Stimulated activated CD8-positive, alpha-beta memory T cell treated with anti-CD3 and anti-CD28 coated beads, Interleukin-2, amount 100 ng/mL, for 48 hours (primary cell): ENCODE data around the gene TLCD1.

Experiments used
- DNase-seq, 2 donors: peaks; one replicate each; pipeline ENCODE4 v3.0.0-alpha.2; 2020; ENCODE audit warnings: low read depth in 2 of 2

TLCD1 gene, protein sequence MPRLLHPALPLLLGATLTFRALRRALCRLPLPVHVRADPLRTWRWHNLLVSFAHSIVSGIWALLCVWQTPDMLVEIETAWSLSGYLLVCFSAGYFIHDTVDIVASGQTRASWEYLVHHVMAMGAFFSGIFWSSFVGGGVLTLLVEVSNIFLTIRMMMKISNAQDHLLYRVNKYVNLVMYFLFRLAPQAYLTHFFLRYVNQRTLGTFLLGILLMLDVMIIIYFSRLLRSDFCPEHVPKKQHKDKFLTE

DNA sequence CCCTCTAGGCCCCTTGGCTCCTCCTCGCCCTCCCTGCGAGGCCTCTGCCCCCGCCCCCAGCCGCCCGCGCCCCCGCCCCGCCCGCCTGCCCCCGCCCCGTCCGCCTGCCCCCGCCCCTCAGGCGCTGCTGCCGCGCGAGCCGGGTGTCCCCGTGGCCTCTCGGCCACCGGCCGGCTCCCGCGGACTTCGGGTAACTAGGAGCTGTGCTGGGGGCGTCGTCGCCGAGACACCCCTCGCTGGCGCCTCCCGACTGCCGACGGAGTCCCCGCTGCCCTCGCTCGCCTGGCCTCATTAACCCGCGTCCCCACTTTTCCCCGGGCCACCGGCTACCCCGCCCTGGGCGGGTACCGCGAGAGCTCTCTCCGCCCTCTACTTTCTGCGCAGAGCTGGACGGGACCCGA is at the start of gene TLCD1:
Gene TLCD1 (minus strand): TSS at position 8 of the 401 bp plus-strand sequence. CDS start 136 bp downstream, outside the sequence.
- peak; percentile 69 to 70 for DNase-seq

DNA sequence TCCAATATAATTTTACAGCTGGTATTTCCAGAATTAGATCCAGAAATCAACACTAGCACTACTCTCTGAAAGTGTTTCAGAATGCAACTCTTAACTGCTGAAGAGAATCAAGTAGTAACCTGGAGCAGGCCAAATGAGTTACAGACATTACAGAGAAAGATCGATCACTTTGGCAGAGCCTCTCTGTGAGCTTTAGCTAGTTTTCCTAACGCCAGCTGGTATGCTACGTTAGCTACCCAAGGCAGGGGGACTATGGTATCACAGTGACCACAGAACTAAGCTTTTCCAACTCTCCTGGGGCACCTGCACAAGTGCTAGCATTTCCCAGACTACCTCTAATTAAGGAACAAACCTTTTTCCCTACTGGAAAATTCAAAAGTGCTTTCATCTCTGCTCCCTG is 48.2 kb upstream of the TLCD1 start:
- DNase-seq: no peak

DNA sequence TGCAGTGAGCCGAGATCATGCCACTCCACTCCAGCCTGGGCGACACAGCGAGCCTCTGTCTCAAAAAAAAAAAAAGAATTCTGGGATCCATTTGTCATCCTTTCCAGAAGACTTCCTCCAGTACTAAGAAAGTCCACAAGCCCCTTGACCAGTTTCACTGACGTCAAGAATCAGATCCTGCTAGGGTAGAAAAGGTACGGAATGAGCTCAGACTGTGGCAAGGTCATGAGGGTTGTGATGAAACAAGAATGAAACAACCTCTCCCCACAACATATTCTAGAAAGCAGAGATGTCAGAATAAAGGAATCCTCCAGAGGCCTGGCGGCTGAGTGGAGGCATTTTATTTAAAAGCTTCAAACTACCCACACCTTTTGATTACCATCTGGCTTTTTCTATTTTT is 47.7 kb upstream of the TLCD1 start:
- no peak for DNase-seq

DNA sequence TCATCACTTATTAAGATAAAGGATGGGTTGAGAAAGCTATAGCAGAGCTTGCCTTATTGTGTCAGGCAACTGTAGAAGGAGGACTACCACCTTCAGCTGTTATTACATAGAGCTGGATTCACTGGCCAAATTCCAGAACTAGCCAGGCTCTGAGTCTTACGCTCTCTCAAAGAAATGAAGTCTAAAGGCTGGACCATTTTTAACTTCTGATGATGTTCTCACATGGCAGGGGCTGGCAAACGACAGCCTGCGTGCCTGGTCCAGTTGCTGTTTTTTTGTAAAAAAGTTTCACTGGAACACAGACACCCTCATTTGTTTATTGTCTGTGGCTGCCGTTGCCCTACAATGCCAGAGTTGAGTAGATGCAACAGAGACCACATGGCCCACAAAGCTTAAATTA is 39.0 kb upstream of the TLCD1 start:
- DNase-seq: no peak

DNA sequence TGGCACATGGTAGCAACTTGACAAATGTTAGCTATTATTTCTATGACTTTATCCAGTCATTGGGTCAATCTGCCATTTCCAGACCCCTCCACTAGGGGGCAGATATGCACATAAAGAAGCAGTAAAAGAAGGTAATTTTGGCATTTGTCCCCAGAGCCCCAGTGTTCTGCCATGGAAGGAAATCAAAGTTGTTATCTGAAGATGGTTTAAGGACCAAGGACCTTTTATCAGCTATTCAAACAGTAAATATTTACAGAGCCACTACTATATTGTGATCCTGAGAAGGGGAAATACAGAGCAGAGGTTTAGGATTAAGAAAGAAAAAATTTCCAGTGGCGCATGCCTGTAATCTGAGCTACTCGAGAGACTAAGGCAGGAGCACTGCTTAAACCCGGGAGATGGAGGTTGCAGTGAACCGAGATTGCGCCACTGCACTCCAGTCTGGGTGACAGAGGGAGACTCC is 37.8 kb upstream of the TLCD1 start:
- DNase-seq: peak; percentile 51 to 62

DNA sequence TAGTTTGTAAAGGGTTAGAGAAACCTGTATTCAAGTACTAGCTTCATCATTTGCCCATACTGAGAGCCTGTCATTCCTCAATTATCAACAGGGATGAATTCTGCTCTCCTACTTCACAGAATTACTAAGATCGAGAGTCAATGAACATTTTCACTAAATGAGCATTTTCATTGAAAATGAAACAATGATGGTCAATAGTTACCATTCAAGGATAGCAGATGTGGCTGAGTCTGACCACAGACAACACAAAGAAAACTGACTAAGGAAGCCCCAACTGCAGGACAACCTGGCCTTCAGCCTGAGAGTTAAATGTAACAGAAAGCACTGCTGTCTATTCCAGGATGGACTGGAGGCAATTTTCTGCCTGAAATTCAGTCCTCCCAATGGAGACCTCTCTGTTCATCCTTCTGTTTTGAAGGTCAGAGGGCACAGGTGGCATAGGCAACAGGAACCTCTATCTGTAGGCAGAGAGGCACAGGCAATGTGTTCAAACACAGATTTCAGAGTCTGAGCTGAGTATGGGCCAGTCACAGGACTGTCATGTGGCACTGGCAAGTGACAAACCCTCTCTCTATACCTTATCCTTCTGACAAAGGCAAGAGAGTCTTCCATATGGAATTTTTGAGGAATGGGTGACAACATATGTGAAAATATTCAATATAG is 37.2 kb upstream of the TLCD1 start:
- DNase-seq: no peak

DNA sequence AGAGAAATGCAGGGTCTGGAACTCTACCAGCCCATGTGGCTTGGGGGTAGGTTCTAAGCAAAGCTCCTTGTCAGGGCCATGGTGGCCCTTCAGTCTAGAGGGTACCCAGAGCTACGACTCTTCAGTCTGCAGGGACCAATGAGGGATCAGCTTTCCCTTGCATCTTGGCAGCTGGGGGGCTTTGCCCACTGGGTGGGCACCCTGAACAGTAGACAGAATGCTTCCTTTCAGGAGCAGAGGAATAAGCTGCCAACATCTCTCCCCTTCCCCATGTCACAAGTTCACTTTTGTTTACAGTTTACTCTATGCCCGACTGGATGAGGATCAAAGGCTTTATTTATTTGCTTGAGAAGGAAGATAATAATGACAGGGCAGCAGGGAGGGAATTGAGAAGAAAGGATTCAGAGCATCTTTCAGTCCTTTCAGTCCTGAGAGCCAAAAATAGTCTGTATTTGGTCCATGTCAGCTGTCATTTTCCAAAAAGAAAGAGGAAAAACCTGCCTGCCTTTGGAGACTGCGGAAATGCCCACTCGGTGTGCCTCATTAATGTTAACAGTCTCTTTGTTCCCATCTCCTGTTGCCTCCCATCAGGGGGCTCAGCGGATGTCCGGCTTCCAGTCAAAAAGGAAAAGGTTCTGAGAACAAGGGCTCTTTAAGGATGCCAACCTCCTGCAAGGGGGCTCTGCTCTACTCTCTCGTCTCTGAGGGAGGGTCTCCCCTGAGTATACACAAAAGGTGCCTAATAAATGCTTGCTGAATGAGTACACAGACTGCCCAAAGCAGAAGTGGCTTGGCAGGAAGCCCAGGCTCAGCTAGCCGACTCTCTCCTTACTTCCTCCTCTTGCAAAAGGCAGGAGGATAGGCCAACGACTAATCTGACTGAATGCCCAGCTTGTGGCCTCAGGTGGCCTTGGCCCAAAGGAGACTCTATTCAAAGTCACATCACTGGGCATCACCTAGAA is 34.8 kb upstream of the TLCD1 start:
- DNase-seq: no peak

DNA sequence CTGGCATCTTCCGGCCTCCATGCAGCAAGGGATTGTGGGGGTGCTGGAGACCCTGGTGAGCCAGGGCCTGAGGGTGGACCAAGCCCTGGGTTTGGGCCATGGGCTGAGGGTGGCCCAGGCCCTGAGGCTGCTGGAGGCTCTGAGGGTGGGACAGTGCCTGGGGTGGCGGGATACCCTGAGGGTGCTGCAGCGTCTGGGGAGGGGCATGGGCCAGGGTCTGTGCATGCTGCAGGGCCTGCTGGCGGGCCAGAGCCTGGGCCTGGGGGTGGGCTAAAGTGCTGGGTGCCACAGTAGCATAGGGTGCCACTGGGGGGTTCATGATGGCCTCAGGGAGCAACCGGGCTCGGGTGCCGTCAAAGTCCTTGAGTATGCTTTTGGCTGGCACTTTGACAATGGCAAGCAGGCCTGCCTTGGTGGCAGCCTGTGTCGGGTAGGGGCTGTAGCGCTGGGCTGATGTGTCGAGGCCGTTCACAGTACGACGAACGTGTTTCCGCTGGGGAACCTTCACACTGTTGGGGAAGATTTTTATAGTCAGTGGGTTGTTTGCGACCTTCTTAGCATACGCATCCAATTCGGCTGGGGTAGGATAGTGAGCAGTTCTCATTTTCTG is 33.3 kb upstream of the TLCD1 start:
- DNase-seq: no peak

DNA sequence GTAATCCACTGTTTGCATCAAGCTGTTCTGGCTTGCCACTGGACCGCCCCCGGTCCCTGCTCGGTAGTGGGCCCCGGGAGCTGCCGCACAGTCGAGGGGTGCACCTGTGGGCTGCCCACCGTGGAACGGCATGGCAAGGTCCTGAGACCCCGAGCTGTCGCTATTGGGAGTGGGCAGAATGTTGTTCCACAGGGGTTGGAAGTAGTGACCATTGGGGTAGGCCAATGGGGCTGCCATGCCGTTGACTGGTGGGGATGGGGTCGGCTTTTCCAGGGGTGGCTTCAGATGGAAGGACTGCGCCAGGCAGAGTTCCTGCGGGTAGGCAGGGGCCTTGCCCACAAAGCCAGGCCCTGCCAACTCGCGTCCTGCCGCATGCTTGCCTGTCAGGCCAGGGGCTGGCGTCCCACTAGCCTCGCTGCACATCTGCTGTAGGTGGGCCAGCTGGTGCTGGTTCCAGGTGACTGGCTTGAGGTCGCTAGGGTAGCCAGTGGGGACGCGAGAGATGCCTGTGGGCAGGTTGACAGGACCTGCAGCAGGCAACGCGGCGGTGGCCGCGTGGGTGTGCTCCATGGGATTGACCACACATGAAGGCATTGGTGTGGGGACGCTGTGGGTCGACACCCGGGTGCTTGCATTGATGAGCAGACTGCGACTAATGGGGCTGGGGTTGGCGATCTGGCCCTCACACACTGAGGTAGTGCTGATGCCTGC is 32.5 kb upstream of the TLCD1 start:
- no peak for DNase-seq

DNA sequence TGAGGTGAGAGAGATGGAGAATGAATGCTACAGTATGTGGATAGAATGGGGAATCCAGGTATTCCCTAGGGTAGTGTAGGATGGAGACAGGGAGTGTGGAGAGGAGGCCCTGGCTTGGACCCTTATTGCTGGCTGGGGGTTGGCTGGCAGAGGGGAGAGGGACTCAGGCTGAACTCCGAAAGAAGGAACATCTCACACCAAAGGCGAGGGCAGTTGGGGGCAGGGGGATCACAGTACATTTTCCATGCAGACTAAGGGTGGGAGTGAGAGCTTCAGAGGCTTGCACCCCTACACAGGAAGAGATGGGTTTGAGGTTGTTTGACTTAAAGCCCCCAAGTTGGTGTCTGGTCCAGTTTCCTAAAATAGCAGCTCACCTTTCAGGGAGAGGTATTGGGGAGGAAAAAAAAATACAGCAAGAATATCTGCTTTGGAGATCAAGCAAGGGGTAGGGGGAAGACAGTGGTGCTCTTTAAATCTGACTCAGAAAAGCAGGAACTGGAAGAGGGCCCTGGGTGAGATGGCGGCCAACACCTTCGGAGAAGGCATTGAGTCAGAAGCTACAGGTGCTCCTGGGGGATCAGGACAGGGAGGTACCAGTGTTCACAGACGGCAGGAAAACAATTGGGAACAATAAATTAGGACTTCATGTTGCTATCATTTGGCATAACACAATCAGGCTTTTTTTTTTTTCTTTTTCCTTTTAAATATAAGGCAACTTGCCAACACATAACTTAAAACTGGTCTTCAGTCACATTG is 30.2 kb upstream of the TLCD1 start:
- DNase-seq: no peak

DNA sequence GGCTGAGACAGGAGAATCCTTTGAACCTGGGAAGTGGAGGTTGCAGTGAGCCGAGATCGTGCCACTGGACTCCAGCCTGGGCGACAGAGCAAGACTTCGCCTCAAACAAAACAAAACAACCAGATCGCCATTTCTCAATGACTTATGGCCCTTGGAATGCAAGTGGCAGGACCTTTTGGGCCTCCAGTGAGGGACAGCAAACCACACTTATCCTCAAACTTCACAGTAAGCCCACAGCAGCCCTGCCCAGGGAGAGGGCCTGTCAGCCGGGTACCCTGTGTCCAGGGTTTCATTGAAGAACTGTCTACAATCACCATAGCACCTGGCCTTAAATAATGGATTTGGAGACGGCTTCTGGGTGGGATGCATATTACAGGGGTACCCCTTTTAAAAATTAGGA is 29.5 kb upstream of the TLCD1 start:
- no peak for DNase-seq

DNA sequence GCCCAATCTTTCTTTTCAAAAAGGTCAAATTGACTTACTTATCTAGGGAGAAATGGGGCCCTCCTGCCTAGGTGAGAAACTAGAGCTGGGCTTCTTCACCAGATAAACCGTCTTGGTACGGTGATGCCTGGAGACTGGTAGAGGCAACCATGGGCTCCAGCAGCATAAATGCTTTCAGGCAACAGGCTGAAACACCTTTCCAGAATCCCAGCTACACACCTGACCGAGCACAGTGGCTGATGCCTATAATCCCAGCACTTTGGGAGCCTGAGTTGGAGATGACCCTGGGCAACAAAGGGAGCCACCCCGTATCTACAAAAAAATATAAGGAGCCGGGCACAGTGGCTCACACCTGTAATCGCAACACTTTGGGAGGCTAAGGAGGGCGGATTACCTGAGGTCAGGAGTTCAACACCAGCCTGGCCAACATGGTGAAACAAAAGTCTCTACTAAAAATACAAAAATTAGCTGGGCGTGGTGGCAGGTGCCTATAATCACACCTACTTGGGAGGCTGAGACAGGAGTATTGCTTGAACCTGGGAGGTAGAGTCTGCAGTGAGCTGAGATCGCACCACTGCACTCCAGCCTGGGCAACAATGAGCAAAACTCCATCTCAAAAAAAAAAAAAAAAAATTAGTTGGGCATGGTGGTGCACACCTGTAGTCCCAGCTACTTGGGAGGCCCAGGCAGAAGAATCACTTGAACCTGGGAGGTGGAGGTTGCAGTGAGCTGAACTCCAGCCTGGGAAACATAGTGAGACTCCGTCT is 25.8 kb upstream of the TLCD1 start:
- DNase-seq: no peak

DNA sequence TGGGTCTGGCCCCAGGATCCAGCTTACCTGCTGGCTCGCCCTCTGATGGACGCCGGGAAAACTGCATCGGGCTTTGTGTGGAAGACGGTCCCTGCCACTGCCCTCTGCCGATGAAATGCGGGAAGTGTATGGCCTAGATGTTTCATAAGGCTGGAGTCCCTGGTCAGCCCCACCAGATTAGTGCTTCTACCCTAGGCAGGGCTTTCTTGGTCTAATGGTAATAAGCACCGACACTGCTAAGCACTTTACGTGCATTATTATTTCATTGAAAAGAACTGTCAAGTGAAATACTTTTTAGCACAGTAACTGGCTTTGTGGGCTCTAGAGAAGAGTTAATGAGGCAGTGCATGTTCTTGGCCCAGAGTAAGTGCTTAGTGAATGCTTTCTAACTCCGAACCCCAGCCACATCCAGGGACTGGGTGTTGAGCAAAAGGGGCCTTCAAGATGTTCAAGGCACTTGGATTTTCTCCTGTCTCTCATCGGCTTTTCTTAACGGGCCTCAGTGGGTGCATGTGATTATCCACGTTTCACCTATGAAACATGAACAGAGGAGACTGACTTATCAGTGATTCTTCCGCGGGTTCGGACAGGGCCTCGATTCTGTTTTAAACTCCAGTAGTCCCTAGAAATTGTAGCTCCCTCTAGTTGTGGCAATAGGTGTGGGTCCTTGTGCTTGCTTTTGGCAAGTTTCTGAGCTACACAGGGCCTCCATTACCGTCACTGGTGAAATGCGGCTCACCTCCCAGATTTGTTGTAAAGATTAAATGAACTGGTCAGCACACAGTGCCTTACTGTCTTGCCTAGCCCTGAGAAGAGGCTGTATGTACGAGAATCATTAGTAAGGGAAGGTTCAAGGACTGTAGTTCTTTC is 24.4 kb upstream of the TLCD1 start:
- DNase-seq: peak; percentile 79 to 85

DNA sequence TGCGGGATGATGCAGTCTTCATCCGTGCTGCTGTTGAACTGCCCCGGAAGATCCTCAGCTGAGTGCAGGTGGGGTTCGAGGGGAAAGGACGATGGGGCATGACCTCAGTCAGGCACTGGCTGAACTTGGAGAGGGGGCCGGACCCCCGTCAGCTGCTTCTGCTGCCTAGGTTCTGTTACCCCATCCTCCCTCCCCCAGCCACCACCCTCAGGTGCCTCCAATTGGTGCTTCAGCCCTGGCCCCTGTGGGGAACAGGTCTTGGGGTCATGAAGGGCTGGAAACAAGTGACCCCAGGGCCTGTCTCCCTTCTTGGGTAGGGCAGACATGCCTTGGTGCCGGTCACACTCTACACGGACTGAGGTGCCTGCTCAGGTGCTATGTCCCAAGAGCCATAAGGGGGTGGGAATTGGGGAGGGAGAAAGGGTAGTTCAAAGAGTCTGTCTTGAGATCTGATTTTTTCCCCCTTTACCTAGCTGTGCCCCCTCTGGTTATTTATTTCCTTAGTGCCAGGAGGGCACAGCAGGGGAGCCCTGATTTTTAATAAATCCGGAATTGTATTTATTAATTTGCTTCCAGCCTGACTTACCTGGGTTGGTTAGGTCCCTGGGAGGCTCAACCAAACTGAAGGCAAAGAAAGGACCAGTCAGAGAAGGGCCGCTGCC is 23.6 kb upstream of the TLCD1 start:
- DNase-seq: no peak

DNA sequence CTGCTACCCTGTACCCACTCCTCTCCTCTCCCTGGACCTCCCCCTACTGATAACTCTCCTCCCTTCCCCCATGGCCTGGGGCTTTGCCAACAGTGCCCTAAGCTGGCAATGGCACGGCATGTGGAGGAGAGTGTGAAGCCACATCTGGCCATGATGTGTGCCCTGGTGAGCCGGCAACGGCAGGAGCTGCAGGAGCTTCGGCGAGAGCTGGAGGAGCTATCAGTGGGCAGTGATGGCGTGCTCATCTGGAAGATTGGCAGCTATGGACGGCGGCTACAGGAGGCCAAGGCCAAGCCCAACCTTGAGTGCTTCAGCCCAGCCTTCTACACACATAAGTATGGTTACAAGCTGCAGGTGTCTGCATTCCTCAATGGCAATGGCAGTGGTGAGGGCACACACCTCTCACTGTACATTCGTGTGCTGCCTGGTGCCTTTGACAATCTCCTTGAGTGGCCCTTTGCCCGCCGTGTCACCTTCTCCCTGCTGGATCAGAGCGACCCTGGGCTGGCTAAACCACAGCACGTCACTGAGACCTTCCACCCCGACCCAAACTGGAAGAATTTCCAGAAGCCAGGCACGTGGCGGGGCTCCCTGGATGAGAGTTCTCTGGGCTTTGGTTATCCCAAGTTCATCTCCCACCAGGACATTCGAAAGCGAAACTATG is 23.0 kb upstream of the TLCD1 start:
- DNase-seq: no peak

DNA sequence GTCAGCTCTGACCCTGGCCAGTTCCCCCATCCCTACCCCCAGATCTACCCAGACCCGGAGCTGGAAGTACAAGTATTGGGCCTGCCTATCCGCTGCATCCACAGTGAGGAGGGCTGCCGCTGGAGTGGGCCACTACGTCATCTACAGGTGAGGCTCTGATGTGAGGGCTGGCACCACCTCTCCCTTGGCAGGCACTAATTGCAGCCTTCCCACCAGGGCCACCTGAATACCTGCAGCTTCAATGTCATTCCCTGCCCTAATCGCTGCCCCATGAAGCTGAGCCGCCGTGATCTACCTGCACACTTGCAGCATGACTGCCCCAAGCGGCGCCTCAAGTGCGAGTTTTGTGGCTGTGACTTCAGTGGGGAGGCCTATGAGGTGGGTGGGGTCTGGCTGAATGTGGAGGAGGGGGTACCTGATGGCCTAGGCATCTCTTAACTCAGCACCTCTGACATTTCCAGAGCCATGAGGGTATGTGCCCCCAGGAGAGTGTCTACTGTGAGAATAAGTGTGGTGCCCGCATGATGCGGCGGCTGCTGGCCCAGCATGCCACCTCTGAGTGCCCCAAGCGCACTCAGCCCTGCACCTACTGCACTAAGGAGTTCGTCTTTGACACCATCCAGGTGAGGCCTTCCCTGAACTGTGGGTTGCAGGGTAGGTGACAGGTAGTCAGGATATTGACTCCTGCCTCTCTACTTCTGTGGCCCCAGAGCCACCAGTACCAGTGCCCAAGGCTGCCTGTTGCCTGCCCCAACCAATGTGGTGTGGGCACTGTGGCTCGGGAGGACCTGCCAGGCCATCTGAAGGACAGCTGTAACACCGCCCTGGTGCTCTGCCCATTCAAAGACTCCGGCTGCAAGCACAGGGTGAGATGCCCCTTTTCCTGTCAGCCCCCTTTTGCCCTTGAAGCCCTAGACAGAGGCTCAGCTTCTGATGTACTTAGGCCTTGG is 22.0 kb upstream of the TLCD1 start:
- no peak for DNase-seq
